NCI-H345 treated with DMSO at 0.1 percent for 48 hours (cell line): ENCODE results near the gene ZAP70.

ENCODE experiments used
- DNase-seq: peaks from one replicate; lab custom pipeline; 2025; ENCODE audit not compliant: unreplicated experiment; lab: John Stamatoyannopoulos, UW

Gene ZAP70

DNA sequence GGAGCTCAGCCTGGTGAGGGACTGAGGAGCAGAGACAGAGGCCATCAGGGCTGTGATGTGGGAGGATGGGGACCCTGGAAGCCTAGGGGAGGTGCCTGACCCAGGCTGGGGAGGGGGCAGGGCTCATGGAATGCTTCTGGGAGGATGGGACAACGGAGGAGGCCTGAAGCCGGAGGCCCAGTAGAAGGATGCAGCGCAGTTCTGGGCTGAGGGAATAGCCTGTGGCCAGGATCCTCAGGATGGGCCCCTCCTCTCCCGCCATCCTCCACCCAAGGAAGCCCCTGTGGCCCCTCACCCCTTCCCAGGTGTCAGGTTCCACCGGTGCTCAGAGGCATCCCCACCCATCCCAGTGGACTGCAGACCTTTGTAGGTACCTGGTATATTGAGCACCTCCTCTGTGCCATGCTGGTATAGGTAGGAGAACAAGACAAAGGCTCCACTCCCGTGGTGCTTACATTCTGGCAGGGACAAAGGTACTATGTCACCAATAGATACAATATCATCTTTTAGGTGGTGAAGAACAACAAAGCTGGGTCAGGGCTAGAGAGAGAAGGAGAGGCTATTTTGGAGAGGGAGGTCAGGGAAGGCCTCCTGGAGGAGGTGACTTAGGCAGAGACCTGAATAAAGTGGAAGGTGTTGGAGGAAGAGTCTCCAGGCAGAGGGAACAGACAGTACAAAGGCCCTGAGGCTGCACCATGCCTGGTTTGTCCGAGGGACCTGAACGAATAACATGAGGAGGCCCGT lies 2.7 kb downstream of the ZAP70 start:
- no peak for DNase-seq

DNA sequence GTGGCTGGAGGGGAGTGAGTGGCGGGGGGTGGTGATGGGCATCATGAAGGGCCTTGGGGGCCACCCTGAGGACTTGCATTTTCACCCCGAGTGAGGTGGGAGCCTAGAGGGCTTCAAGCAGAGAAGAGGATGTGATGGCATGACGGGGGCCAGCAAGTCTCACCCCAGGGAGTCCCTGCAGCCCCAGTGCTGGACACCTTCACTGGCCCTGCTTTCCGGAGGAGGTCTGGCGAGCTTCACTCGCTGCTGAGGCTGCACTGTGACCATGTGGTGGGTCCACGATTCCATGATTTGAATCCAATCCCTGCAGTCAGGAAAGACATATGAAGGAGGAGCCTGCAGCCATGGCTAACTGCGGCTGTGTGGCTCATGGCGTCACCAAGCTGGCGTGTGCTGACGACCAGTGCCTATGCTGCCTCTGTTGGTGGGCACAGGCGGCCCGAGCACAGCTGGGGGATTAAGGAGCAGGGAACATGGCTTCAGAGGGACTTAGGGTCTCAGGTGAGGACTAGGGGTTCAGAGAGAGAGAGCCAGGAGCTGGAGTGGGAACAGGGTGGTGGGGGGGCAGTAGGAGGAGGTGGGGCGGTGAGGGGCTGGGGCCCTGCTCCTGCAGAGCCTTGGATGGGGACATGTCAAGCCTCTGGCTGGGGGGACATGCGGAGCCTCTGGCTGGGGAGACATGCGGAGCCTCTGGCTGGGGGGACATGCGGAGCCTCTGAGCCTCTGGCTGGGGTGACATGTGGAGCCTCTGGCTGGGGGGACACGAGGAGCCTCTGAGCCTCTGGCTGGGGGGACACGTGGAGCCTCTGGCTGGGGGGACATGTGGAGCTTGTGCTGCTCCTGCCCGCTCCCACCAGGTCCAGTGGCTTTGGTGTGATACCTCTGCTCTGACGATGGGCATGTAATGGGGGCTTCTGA lies 3.6 kb downstream of the ZAP70 start:
- no peak for DNase-seq

- no peak for DNase-seq
These were observed 4.2 kb downstream of the ZAP70 start for GRCh38 chr2:97717613-97717995.

GRCh38 chr2:97718051-97718882 lies 4.9 kb downstream of the ZAP70 start:
- no peak for DNase-seq

DNA sequence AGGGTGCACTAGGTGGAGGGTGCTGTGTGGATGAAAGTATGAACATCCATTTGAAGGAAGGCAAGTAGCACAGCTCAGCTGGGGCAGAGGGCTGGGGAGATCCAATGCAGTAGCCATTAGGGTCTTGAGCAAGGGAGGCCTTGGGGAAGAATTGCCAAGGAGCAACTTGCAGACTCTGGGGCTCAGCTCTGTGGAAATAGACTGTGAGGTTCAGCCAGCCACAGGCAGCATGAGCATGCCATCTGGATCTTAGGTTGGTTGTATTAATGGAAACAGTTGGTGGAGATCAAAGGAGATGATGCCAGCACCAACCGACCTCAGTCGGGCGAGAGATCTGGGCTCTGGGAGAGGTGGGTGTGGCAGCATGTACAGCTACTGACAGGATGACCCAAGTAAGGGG lies 5.6 kb downstream of the ZAP70 start:
- DNase-seq: no peak

- DNase-seq: no peak
These were observed 6.2 kb downstream of the ZAP70 start for GRCh38 chr2:97719362-97720155.

GRCh38 chr2:97720746-97721145 lies 7.4 kb downstream of the ZAP70 start:
- no peak for DNase-seq

DNA sequence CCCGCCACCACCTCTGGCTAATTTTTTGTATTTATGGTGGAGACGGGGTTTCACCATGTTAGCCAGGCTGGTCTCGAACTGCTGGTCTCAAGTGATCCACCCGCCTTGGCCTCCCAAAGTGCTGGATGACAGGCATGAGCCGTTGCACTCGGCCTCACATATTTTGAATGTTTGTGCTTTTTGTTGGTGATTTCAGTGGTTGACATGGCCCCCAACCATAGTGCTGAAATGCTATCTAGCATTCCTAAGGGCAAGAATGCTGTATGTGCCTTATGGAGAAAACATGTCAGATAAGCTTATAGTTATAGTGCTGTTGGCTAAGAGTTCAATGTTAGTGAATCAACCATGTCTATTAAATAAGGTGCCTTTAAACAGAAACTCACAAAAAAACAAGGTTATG lies 8.9 kb downstream of the ZAP70 start:
- no peak for DNase-seq

- DNase-seq: no peak
These were observed 10.0 kb downstream of the ZAP70 start for GRCh38 chr2:97723156-97724072.

- no peak for DNase-seq
These were observed 10.7 kb downstream of the ZAP70 start for GRCh38 chr2:97724073-97724410.

DNA sequence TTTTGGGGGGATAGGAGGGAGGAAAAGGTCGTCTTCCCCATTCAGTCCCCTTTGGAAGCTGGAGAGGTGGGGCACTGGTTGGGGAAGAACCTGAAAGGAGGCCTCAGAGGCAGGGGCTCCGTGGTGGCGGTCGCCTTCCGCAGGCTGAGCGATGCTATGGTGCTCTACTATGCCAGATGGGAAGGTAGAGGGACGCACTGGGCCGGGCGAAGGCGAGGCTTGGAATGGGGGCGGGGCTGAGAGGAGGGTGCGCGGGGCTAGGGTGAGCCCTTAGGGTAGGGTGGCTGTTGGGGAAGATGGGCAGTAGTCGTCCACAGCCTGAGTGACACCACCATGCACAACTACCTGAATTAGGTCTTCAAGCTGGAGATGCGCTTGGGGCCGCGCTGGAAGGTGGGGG lies 11.1 kb downstream of the ZAP70 start:
- DNase-seq: no peak

DNA sequence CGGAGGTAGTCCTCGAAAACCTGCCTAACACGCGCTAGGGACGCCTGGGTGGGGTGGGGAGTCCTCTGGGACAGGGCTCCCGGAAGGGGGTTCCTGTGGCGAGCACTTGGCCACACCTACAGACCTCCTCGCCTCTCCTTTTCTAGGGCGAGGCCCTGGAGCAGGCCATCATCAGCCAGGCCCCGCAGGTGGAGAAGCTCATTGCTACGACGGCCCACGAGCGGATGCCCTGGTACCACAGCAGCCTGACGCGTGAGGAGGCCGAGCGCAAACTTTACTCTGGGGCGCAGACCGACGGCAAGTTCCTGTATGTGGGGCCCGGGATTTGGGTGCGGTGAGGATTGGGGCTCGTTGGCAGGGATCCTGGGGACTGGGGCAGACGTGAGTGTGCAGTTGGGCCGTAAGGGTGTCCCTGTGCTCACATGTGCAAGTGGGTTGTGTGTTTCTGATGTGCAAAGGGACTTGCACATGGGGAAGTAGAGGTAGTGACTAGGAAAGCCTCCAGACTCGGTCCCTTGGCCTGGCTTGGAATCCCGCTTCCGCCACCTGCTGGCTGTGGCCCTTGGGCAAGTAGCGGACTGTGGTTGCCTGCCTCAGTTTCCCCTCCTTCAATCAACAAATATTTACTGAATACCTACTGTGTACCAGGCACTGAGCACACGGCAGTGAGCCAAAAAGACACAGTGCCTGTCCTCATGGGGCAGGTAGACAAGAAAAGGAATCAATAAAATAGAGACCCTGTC lies 11.7 kb downstream of the ZAP70 start:
- DNase-seq: no peak

GRCh38 chr2:97726261-97727064 lies 13.1 kb downstream of the ZAP70 start:
- no peak for DNase-seq

DNA sequence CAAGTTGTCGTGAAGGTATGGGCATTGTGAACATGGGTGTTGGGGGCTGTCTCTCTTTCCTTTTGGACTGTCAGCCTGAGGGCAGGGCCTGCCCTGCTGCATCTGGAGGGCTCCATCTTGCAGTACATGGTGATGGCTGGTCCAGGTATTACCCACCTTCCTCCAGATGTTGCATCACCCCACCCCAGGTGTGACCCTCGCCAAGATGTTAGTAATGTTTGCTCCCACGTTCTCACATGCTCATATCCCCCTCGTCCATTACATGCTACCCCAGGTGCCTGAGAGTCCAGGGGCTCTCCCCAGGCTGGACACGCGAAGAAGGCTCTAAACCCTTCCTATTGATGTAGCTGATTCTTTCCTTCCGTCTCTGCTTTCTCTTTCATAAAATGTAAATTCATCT lies 13.9 kb downstream of the ZAP70 start:
- DNase-seq: no peak

DNA sequence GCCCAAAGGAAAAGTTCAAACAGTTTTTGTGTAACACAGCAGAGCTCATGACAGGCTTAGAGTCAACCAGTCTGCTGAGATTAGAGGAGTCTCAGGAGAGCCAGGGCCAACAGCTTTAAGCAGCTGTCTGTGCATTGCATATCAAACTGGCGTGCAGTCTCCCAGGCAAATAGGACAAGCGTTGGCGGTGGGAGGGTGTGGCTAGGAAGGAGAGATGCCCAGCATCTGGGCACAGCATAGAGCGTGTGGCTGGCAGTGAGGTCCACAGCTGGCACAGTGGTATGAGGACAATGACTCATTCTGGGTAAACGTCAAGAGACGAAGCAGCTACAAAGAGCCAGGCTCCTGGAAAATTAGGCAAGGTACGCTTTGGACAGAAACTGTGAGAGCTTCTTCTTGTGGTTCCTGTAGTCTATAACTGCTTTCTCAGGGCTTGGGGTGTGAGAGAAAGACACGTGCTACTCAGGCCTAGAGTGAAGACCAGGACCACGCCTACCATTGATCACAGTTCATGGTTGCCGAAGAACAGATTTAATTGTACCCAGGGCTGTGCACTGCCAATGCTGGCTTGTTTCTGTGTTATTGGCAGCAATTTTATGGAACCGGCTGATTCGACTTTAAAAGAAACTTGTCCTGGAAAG lies 14.8 kb downstream of the ZAP70 start:
- DNase-seq: no peak

DNA sequence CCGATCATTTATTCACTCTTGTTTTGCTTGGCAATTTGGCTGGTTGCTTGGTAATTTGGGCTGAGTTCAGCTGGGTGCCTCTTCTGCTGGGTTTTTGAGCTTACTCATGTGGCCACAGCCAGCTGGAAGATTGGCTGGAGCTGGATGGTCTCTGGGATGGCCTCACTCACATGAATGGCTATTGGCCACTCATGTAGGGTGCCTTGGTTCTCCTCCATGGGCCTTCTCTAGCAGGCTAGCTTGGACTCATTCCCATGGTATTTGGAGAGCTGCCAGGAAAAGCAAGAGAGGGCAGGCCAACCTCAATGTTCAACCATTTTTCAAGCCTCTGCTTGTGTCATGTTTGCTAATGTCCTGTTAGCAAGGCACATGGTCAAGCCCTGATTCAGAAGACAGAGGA lies 16.9 kb downstream of the ZAP70 start:
- DNase-seq: no peak

- DNase-seq: no peak
These were observed 18.1 kb downstream of the ZAP70 start for GRCh38 chr2:97731274-97732020.
